ENCODE results near the gene RDH13.

GRCh38 chr19:55083004-55083850, 20.3 kb upstream of the RDH13 start:
- TF ChIP-seq CTCF (IDR thresholded peaks at IDR 0.05 in 8 of 11, conservative IDR thresholded peaks at IDR 0.05 in 3 of 11) (no peak), POLR2A (IDR thresholded peaks at IDR 0.05) (no peak), POLR2AphosphoS5 (IDR thresholded peaks at IDR 0.05) (no peak)
